DMS153 treated with DMSO at 0.1 percent for 48 hours (cell line): Measurements from ENCODE around the gene AOAH.

Experiments
- DNase-seq: peaks from one replicate; lab custom pipeline; 2025; ENCODE audit not compliant: unreplicated experiment; lab: John Stamatoyannopoulos, UW

AOAH gene

DNA sequence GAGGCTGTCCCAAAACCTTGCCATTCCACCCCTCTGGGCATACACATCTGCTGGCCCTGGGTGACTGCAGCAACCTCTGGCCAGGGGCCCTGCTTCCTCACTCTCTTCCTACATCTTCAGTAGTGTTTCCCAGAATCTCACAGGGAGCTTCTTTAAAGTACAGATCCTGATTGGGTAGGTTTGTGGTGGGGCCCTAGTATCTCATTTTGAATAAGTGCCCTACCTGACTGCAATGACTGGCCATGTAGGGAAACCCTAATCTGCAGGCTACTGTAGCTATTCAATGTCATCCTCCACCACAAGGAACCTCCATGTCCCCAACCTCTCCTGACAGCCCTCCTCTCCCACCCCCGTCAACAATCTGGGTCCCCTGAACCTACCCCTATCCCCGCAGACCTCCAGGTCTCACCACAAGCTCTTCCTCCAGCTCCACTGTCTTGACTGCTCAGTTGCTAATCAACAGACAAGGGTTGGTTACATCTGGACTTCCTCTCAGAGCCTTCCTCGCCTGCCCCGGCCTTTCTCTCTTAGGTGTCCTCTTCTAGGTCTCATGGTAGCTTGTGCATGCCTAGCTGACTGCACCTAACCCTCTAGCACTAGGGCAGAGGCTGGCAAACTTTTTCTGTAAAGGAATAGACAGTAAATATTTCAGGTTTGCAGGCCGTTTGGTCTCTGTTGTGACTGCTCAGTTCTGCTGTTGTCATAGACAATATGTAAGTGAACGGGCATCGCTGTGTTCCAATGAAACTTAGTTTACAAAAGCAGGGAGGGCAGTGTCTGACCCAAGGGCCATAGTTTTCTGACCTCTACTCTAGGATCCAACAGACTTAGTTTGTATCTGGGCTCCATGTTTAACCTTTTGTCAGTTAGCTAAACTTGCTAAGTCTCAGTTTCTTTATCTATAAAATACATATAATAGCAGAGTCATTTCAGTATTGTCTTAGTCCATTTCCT lies 121.1 kb downstream of the AOAH start:
- no peak for DNase-seq

DNA sequence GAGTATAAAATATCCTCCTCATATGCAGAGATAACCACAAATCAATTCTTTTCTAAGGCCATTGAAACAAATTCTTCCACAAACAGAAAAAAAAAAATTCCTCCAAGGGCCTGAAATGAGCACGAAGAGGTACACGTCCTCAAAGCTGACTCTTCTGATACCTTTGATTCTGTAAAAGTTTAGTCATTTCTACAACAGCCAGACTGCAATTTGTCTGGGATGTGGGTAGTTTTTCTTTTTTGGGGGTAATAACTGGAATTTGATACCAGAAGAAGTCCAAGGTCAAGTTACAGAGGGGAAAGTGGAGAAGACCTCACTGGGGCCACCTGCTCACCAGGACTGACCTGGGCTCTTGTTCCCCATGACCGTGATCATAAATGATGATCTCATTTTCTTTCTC lies 121.8 kb downstream of the AOAH start:
- DNase-seq, result no peak

DNA sequence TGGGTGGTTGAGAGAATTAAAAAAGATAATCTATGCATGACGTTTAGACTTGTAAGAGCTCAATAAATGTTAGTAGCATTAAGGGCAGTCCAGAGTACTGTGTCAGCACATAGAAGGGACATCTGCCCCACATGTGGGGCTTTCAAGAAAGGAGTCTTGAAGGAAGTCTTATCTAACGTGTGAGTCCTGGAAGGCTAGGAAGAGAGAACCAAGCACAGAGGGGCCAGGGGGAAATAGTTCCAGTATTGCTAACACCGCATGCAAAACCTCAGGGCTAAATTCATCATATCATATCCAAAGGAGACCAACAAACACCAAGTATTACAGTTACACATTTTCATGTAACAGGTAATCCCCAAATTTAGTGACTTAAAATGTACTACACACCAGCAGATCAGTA lies 122.7 kb downstream of the AOAH start:
- no peak for DNase-seq

DNA sequence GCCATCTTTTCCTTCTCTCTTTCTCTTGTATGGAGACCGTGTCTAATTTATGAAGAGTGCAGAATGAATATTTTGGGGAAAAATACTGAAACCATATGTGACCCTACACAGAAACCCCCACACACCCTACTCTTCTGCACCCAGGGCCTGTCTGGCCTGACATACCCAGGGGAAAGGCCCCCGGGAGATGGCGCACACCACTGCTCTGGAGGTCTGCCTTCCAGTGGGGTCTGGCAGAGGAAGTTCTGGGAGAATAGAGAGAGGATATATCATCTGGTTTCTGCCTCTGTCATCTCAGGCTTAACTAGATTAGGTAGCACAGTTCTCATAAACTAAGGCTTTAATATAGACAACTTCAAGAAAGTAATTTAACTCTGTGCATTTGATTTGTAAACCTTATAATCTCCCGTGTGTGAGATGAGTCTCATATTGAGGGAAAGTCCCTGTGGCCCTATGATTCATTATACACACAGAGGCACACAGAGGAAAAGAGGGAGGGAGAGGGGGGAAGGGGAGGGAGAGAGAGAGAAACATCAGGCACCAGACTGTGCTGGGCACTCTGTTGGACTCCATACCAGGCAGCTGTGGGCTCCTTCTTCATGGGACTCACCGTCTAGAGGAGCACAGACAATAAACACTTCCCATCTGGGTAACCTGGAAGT lies 123.3 kb downstream of the AOAH start:
- DNase-seq, result no peak

DNA sequence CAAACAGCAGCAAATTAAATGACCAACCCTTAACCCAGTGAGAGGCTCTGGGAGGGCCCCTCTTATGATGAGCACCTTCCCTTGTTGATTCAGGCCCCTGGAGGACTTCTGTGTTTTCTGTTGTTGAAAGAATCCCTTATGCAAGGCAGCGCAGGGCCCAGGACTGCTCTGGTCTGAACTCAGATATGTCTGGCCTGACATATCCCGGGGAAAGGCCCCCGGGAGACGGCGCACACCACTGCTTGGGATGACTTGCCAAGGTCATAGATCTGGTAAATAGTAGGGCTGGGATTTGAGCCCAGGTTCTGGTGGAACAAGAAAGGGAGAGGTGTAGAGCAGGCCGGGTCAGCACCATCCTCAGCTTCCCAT lies 124.0 kb downstream of the AOAH start:
- DNase-seq, result no peak

DNA sequence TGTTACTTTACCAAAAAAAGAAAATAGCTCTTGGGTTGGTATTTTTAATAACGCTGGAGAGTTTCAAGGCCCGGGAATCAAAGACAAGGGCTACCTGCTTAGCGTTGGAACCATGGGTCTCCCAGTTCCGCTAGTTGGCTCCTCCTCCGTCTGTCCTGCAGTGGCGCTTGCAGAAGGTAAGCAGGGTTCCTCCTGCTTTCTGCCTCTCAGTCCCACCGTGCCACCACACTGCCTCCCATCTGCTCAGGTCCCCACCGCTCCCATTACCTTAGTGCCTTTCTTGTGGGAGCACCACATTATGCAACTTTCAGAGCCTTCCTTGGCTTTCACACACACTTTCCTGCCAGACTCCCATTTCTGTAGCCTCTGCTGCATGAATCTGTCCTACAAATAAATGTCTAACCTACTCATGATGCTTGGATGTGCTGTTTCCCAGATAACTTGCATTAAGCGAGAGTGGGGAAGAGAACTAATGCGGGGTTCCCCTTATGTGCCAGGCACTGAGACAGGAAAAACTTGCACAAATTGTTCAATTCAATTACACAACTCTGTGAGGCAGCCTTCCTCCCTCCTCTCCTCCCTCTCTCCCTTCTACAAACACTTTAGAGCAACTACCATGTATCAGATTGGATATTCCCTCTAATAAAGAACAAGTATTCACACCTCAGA lies 124.5 kb downstream of the AOAH start:
- DNase-seq, result no peak

DNA sequence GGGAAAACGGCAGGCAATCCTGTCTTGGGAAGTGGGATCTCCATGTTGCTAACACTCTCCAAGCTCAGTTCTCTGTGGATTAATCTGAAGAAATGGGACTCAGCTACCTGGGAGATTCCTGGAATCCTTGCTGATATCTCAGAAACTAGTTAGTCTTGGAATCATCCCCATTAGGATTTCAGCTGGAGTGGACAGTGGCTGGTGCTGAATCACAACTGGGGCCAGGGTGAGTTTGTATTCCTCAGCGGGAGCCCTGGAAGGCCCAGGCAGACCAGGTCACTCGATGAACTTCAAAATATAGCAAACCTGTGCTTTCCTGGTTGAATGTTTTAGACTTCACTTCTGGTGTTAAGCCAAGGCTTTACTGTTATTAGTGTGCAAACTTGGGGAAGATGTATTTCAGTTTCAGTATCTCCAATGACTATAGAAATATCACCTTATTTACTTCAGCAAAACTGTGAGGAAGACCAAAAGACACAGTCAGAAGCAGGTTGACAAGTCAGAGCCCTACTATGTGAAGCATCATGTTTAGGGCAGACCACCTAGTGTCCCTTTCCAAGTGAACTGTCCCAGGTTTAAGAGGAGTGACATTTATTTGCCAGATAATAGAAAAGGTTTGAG lies 126.1 kb downstream of the AOAH start:
- no peak for DNase-seq

DNA sequence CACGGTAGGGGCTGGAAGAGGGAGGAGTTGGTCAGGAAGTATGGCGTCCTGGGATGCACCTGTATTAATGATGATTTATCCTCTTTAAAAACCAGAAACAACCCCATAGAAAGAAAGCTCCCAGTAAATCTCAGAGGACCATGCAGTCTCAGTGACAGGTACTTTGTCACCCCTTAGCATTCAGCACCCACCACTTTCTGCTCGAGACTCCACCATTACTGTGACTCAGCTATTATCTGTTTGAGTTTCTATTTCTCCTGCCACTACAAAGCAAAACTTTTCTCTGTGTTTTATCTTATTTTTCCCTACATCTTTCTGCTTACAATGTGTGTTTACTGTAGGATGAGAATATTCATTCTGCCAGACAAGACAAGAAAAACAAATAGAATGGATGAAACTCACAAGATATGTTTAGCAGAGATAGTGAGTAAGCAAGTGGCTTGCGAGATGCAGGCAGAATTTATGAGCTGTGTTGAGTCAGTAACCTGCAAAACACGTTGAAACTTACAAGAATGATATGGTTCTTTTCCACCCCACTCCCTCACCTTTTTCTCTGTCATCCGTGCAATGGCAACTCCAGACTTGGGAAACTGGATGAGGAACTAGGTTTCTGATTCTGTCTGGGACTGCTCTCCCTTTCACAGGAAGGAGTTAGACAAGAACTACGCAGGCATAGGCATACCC lies 127.1 kb downstream of the AOAH start:
- no peak for DNase-seq

DNA sequence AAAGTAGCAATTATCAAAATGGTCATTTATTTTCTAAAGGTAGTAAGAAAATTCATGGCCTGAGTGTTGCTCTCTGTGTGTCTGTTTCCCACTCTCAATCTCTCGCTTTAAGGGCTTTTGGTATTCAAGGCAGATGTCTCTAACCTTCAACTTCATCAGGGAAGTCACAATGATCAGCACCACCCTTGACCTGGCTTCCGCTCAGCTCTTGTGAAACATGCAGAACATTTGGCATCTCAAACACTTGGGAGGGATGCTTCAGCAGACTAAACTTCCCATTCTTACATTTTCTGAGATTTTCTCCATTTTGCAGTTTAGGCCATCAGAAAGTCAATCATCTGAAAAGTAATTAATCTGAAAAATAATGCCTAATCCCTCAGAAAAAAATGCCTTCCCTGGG lies 129.8 kb downstream of the AOAH start:
- no peak for DNase-seq

DNA sequence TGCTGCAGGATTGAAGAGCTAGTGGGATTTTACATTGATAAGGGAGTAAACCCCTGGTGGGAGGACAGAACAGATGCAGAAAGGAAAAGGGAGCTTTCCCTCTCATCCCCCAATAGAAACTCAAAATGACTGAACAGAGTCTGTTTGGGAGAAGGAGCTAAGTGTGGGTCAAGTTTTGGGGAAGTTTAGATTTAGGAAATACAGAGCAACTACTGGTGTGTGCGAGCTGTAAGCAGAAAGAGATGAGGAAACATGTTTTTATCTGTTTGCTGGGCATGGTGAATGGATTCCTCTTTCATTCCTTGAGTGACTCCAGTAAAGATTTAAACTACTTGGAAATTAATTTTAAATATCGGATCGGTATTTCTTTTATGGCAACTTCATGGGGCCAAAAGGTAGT lies 132.7 kb downstream of the AOAH start:
- no peak for DNase-seq

DNA sequence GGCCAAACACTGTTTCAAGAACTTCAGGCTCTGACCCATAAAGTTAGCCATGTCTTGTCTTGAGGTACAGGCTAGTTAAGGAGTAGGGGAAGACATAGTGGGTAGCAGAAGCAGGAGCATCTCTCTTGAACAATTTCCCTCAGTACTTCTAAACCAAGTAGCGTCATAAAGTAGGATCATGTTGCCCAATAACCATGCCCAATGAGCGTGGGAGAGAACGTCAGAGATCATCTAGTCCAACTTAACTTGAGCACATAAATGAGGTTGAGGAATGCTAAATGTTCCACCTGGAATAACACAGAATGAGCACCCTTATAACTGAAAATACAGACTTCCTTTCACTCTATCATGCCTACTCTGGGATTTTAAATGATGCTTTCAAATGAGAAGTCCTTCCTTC lies 134.9 kb downstream of the AOAH start:
- DNase-seq, result no peak

DNA sequence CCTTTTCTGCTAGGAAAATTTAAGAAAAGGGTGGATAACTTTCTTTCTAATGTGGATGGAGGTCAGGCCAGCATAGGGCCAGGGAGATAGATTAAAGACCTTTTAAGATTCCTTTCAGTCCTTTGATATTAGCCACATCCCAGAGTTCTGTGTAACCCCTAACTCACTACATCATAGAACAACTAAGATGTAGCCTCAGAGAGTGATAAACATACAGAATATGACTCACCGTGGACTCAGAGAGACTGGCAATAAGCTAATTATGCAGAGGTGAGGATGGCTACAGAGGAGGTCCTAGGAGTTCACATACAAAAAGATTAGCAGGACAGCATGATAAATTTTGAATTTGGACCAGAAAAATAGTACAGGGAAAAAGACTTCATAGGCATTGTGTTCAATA lies 141.0 kb downstream of the AOAH start:
- no peak for DNase-seq

DNA sequence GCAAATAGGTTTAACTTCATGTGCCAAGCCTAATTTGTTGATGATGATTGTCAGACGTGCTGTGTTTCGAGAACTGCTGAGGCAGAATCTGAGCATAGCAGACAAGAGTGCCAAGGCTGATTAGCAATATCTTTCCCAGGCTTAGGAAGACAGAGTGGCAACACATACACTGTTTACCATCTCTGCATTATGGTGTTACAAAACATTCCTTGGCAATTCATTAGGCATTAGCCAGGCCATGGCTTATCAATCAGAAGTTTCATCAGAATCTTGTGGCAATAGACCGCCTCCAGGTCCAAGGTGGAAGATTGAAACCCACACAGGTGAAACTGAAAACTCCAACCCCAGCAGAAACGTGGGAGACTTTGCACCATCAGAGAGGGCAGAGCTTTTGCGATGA lies 148.5 kb downstream of the AOAH start:
- no peak for DNase-seq

DNA sequence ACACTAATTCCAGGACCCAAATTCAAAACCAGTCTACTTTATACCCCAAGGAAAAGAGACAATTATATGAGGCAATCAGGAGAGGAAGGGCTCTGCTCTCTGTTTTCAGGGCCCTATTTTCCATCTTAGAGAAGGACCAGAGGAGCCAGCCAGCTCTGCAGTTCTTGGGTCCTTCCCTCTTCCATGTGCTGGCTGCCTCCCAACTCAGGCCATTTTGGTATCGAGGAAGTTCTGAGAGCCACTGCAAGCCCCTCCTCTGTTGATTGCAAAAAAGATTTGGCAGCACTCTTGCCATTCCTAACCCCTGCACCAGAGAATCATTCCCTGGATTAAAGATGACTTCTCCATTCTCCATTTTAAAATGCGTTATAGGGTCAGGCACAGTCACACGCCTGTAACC lies 151.2 kb downstream of the AOAH start:
- DNase-seq, result no peak

DNA sequence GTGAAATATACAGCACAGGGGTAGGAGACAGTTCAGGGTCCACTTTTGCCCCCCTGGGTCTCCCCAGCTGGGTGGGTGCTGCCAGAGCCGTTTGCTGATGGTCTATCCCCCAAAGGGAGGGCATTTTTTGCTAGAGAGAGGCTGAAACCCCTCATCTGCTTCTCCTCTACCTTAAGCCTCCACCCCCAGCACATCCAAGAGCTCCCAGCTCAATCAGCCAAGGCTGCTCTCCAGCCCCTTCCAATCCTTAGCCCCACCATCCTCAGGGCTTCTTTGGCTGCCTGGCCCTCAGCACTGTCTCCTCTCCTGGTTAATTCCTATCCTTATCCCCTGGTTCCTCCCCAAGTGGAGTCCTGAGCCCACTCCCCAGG lies 153.1 kb downstream of the AOAH start:
- no peak for DNase-seq

DNA sequence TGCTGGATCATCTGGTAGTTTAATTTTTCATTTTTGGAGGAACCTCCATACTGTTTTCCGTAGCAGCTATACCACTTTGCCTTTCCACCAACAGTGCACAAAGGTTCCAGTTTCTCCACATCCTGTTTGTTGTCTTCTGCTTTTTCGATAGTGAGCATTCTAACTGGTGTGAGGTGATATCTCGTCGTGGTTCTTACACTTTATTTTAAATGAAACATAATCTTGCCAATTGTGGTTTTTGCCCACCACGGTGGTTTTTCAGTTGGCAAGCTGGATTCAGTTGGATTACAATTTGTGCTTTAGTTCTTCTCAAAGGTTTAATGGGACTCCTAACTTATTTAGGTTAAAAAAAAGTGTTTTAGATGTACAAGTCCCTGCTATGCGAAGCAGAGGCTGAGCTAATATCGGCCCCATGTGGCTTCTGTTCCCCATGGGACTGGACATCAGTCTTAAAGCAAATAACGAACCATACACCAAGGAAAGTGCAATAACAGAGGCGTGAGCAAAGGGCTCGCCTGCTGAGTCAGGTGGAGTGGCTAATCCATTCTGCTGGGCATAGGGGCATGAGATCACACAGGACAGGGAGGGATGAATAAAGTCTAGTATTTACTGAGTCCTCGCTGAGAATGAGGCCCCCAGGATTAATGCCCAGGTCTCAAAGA lies 153.6 kb downstream of the AOAH start:
- DNase-seq, result no peak

DNA sequence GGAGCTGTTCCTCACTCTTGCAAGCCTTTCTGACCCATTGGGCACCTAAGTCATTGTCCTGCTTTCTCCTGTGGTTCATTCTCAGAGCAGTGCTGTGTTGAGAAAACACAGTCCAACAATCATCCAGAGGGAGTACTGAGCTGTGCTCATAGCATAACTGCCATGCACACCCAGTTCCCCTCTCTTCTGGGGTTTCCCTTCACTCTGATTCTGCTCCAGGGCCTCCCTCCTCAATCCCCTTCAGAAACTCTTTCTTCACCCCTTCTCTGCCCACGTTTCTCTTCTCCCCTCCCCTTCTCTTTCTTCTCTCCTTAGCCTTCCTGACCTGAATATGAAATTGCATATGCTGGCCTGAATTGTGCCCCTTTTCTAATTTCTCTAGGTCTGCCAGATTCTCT lies 155.8 kb downstream of the AOAH start:
- DNase-seq, result no peak

DNA sequence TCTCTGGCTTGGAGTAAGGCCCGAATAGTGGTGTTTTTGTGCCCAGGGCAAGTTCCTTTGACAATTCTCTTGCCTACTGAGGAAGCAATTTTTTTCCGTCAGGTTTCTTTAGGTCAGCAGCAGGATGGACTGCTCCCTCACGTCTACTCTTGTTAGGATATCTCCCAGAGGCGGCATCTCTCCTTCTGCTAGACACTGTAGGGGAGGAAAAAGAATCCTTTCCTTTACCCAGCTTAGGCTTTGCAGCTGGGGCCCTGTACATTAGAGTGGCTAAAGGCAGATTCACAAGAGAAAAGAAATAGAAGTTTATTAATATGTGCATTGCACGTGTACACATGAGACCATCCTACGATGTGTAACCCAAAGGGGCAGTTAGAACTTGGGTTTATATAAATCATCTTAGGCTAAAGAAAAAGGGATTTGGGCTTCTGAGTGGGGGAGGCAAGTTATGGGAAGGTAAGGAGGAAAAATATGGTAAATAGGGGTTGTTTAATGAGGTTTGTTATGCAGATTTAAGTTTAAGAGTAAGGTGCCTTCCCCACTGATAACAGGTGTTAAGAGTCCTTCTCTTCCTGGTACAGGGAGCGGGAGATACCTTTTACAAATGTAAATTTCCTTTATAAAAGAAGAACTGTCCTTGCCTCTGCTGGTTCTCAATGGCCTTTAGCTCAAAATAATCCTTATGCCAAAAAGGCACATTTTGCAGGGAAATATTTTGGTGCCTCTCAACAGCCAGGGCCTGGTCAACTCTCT lies 156.4 kb downstream of the AOAH start:
- no peak for DNase-seq

DNA sequence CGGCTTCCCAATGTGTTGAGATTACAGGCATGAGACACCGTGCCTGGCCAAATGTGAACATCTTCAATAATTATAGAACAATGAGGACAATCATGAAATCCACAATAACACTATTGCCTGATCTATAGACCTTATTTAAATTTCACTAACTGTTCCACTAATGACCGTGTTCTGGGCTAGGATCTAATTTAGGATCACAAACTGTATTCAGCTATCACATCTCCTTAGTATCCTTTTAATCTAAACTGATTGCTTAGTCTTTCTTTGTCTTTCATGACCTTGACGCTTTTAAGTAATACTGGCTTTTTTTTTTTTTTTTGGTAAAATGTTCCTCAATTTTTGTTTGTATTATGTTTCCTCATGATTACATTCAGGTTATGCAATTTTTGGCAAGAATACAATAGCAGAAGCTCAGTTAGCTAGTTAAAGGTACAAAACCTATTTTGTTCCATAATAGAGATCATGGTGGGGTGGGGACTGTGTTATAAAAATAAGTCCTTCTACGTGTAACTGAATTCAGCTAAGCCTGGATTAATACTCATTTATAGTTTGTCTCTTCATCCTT lies 158.4 kb downstream of the AOAH start:
- no peak for DNase-seq

DNA sequence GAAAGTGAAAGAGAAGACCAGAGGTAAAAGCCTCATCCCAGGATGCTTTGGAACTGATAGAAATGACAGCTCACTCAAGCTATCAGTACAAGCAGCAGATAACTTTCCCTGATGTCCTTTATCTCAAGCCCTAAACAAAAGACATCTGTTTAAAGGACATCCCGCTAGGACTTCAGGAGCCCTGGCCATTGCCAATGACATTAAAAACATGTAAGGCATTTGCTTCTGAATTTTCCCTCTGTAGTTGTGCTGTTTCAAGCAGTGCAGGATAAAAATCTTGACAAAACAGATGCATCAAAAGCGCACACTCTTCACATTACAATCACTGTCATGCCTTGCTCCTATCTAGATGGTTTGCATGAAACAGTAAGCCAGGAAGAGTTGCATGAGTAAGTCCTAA lies 159.8 kb downstream of the AOAH start:
- DNase-seq, result no peak
